NCI-H2081 (cell line): Measurements from ENCODE around the gene PRKCB.
A peak's percentile ranks its signal among the peaks of the same experiment; 100 is the strongest.
"Not testable (repeated sequence)": the region's sequence is repeated elsewhere in the genome, so short reads cannot be mapped to it uniquely, and the experiment has no call there.

Experiments
- DNase-seq, 2 experiments: peaks; one replicate each; lab custom pipeline; 2025; lab: John Stamatoyannopoulos, UW

PRKCB gene

GRCh38 chr16:24009098-24009497, 173.3 kb downstream of the PRKCB start:
- no peak for DNase-seq

GRCh38 chr16:24009955-24010354, 174.2 kb downstream of the PRKCB start:
- no peak for DNase-seq

- peak; percentile 18 to 69 for DNase-seq
Observed at GRCh38 chr16:24010440-24011089, 174.8 kb downstream of the PRKCB start.

- DNase-seq: no peak
Observed at GRCh38 chr16:24011237-24011636, 175.5 kb downstream of the PRKCB start.

- peak; percentile 22 to 40 for DNase-seq
Observed at GRCh38 chr16:24013054-24013636, 177.4 kb downstream of the PRKCB start.

- peak; percentile 14 to 18 for DNase-seq
Observed at GRCh38 chr16:24013864-24014645, 178.3 kb downstream of the PRKCB start.

GRCh38 chr16:24014955-24015354, 179.2 kb downstream of the PRKCB start:
- not testable (repeated sequence) for DNase-seq

GRCh38 chr16:24015923-24016322, 180.1 kb downstream of the PRKCB start:
- no peak for DNase-seq

GRCh38 chr16:24018485-24018884, 182.7 kb downstream of the PRKCB start:
- DNase-seq: peak; percentile 17 to 39

GRCh38 chr16:24022797-24023196, 187.0 kb downstream of the PRKCB start:
- DNase-seq: no peak

- DNase-seq: no peak
Observed at GRCh38 chr16:24023621-24024020, 187.8 kb downstream of the PRKCB start.

- DNase-seq: no peak
Observed at GRCh38 chr16:24024971-24025370, 189.2 kb downstream of the PRKCB start.

GRCh38 chr16:24027466-24027865, 191.7 kb downstream of the PRKCB start:
- DNase-seq: no peak

- not testable (repeated sequence) for DNase-seq
Observed at GRCh38 chr16:24029841-24030240, 194.1 kb downstream of the PRKCB start.

GRCh38 chr16:24035127-24035842, 199.5 kb downstream of the PRKCB start:
- no peak for DNase-seq

GRCh38 chr16:24036038-24036543, 200.3 kb downstream of the PRKCB start:
- no peak for DNase-seq

GRCh38 chr16:24036614-24037013, 200.8 kb downstream of the PRKCB start:
- peak; percentile 21 to 28 for DNase-seq

- DNase-seq: no peak
Observed at GRCh38 chr16:24037335-24037734, 201.6 kb downstream of the PRKCB start.

- DNase-seq: peak; percentile 45 to 52
Observed at GRCh38 chr16:24041834-24042631, 206.2 kb downstream of the PRKCB start.

- no peak for DNase-seq
Observed at GRCh38 chr16:24044467-24044866, 208.7 kb downstream of the PRKCB start.

GRCh38 chr16:24045641-24046040, 209.9 kb downstream of the PRKCB start:
- DNase-seq: peak; percentile 7 to 32
